ENCODE data around the gene PPP1R36. TPM values are rescaled to one million over a fixed set of nuclear protein-coding genes. Genes with fewer than 3 reads are reported as not detected.

The PPP1R36 gene
- total and polyA plus RNA-seq, 10 donors = 0.26 to 1.1 (median 0.42) TPM; not detected in 2

DNA sequence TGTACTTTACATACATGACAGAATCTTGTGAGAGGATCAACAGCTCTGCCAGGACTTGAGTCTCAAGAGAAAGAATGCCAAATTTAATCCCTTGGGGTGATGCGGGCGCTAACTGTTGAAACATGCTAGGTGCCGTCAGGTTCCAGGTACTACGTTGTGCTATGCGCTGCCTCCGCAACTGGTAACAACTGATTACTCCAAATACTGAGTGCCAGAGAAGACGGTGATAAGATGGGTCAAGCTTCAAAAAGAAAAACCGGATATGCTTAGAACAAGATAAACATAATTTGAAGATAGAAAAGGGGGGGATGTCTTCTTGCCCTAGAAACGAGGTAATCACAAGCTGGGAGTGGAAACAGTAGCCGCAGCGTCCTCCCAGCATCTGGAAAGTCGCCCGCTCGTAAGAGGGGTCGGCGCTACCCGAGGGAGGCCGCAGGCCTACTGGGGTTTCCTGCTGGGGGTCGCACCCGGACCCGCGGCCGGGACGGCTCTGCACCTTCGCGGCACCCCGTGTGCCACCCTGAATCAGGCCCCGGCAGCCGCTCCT is 46.8 kb upstream of the PPP1R36 start:
- Histone ChIP-seq H3K4me1 (peaks cover 34 to 80% (median 63%) of the 10 kb centered on the region in 6 donors), H3K4me3 (peak overlapping the region; percentile 55 to 88 (median 80)), H3K36me3 (peaks cover 0 to 14% (median 4%) of the 10 kb centered on the region in 6 donors), H3K27ac (peak overlapping the region; percentile 99 to 100 (median 99)), H3K9me3 (no peaks in the 10 kb centered on the region), H3K27me3 (replicated peaks in 1 of 7) (no peaks in the 10 kb centered on the region)
- TF ChIP-seq, protein P1, sequence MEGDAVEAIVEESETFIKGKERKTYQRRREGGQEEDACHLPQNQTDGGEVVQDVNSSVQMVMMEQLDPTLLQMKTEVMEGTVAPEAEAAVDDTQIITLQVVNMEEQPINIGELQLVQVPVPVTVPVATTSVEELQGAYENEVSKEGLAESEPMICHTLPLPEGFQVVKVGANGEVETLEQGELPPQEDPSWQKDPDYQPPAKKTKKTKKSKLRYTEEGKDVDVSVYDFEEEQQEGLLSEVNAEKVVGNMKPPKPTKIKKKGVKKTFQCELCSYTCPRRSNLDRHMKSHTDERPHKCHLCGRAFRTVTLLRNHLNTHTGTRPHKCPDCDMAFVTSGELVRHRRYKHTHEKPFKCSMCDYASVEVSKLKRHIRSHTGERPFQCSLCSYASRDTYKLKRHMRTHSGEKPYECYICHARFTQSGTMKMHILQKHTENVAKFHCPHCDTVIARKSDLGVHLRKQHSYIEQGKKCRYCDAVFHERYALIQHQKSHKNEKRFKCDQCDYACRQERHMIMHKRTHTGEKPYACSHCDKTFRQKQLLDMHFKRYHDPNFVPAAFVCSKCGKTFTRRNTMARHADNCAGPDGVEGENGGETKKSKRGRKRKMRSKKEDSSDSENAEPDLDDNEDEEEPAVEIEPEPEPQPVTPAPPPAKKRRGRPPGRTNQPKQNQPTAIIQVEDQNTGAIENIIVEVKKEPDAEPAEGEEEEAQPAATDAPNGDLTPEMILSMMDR (IDR thresholded peaks at IDR 0.05 in 8 of 11, conservative IDR thresholded peaks at IDR 0.05 in 3 of 11) = no peak
- TF ChIP-seq POLR2A (IDR thresholded peaks at IDR 0.05) = no peak
- no peak for TF ChIP-seq POLR2AphosphoS5 (IDR thresholded peaks at IDR 0.05)
- peak; percentile 78 for DNase-seq
- intact Hi-C loops (cut with DNase I; ENCODE audit: low total_unique reads) = no loop called here
- WGBS, 5 donors = 1% methylated on average over 21 to 29 of the region's 29 CpGs

DNA sequence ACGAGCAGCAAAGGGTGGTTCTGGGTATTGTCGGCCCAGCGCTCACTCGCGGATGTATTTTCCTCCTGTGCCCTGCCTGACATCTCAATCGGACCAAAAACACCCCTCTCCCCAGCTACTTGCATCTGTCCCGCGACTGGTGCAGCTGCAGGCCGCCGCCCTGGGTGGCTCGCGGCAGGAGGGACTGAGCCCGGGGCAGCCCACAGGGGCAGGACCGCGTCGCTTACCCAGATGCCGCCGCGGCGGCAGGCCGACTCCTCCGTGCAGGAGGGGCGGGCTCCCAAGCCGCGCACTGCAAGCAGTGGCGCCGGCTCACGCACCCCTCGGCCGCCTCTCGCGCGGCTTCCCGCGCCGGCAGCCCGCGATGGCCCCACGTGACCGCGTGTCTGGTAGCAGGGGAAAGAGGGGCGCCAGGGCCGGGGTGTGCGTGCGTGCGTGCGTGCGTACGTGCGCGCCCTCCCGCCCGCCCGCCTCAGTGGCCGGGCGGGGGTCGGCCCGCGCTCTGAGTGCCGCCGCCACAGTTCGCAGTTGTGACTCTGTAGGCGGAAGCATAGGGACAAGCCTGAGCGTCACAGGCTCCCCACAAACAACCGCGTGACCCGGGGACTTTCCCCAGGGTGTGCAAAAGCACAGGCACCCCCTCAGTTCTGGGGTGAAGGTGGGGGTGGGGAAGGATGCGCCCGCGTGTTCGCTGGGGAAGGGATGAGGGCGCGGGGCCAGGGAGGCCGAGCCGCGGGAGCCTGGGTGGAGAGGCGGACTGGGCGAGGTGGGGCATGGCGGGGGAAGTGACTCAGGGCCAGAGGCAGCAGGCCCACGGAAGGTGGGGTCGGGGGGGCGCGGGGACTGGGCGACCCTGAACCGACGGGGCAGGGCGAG is 46.1 kb upstream of the PPP1R36 start, which contains the start of gene ZBTB25:
TSS of gene ZBTB25 (minus strand) at position 405 of the 876 bp plus-strand sequence. CDS start 13,305 bp downstream, outside the sequence.
- intact Hi-C loops (cut with DNase I; ENCODE audit: low total_unique reads) = no loop called here
- Histone ChIP-seq H3K36me3 (peaks cover 0 to 7% (median 3%) of the 10 kb centered on the region in 6 donors), H3K9me3 (no peaks in the 10 kb centered on the region), H3K4me3 (peak within 1 kb of the TSS; percentile 55 to 88 (median 80)), H3K4me1 (peaks cover 42 to 80% (median 68%) of the 10 kb centered on the region in 6 donors), H3K27ac (peak within 1 kb of the TSS; percentile 99 to 100 (median 99)), H3K27me3 (replicated peaks in 1 of 7) (no peaks in the 10 kb centered on the region)
- TF ChIP-seq, protein P1 (IDR thresholded peaks at IDR 0.05 in 8 of 11, conservative IDR thresholded peaks at IDR 0.05 in 3 of 11) = no peak
- TF ChIP-seq POLR2A (IDR thresholded peaks at IDR 0.05) (peak; percentile 50 to 84 (median 53)), POLR2AphosphoS5 (IDR thresholded peaks at IDR 0.05) (peak; percentile 91 to 95 (median 92))
- DNase-seq = peak; percentile 99
- WGBS, 5 donors = 0 to 1% (median 0%) methylated on average over 39 to 87 of the region's 87 CpGs

DNA sequence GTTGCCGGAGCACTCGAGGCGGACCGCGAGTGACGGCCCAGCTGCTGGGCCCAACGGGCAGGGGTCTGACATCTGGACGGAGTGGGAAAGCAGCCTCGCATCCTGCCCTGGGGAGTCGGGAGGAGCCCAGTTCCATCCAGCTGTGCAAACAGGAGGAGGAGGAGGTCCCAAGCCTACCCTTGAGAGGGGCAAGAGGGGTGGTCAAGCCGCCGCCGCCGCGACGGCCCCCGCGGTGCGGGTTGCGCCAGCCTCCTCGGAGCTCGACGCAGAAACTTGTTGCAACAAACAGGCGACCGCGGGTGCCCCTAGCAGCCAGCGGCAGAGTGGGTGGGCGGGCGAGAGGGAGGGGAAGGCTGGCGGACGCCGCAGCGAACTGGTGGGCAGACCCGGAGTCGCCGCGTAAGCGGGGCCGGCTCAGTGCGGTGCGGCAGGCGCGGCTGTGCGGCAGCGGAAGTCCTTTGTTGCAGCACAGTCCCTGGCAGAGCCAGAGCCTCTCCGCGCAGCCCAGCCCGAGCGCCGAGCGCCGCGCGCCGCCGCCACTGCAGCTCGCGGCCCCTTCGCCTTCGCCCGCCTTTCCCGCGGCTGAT is 45.4 kb upstream of the PPP1R36 start, which contains the start of gene ZBTB1:
TSS of gene ZBTB1 (plus strand) at position 461 of the 587 bp plus-strand sequence. CDS start 16,735 bp downstream, outside the sequence.
- no peaks in the 10 kb centered on the region for H3K36me3 ChIP-seq
- intact Hi-C loops (cut with DNase I; ENCODE audit: low total_unique reads) = no loop called here
- no peaks in the 10 kb centered on the region for H3K27me3 ChIP-seq (replicated peaks in 1 of 7)
- peaks cover 47 to 80% (median 71%) of the 10 kb centered on the region in 6 donors for H3K4me1 ChIP-seq
- H3K27ac ChIP-seq = peak within 1 kb of the TSS; percentile 99 to 100 (median 99)
- peak; percentile 98 for DNase-seq
- peak; percentile 60 to 93 (median 91) for TF ChIP-seq POLR2A (IDR thresholded peaks at IDR 0.05)
- TF ChIP-seq, protein P1 (IDR thresholded peaks at IDR 0.05 in 8 of 11, conservative IDR thresholded peaks at IDR 0.05 in 3 of 11) = peak in 1 of 11 experiments; percentile 9
- peak; percentile 95 to 97 (median 96) for TF ChIP-seq POLR2AphosphoS5 (IDR thresholded peaks at IDR 0.05)
- WGBS, 5 donors = 0 to 1% (median 0%) methylated on average over 4 to 63 of the region's 63 CpGs
- H3K4me3 ChIP-seq = peak within 1 kb of the TSS; percentile 55 to 88 (median 80)
- no peaks in the 10 kb centered on the region for H3K9me3 ChIP-seq
